Embryonic facial prominence (tissue), 1 donor: Measurements from ENCODE around the gene ATG16L2.
"Not testable (repeated sequence)": the region's sequence is repeated elsewhere in the genome, so short reads cannot be mapped to it uniquely, and the experiment has no call there.

Experiments used
- DNase-seq: peaks from one replicate; pipeline ENCODE4 v3.0.0-alpha.2; 2016; ENCODE audit errors: extremely low spot score

Gene ATG16L2

DNA sequence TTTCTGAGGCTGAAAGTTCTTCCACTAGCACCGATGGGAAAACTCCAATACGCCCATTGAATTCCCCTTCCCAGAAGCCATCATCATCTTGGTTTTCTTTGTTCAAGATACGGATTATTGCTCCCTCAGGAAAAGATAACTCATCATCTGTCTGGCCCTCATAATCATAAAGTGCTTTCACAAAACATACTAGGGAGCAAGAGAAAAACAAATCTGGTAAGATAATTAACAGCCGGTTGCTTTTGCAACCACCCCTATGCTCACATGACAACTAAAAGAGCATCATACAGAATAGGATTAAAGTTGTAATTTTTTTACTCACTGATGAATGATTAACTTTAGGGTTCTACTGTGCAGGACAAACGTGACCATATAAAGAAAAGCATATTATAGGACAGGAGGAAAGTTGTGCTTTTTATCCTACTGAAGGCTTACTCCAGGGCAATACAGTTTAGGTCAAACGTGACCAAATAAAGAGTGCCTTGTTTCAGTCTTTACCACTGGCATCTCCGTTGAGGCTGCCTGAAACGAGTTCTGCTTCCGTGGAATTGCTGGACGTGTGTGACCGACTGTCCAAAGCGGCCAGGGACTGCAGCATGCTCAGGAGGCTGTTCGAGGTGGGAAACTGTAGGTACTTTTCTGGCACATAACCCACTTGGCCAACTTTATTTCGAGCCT is 28.6 kb downstream of the ATG16L2 start:
- no peak for DNase-seq

DNA sequence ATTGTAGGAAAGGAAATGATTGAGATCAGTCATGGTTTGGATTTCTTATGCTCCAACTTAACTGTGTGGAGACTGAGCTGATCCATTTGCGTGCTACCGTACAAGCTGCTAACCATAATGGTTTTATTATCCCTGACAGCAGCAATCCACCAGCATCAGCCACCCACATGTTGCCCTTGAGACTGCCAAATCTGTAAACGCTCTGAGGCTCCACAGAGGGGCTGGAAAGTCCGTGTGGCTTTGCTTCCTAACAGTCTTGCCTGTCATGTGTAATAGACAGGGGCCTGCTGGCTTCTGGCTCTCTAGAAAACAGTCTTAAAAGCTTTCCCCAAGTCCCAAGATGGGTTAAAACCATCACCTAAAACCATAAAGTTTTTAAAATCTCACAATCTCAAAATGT is 30.1 kb downstream of the ATG16L2 start:
- DNase-seq, result peak; percentile 75

DNA sequence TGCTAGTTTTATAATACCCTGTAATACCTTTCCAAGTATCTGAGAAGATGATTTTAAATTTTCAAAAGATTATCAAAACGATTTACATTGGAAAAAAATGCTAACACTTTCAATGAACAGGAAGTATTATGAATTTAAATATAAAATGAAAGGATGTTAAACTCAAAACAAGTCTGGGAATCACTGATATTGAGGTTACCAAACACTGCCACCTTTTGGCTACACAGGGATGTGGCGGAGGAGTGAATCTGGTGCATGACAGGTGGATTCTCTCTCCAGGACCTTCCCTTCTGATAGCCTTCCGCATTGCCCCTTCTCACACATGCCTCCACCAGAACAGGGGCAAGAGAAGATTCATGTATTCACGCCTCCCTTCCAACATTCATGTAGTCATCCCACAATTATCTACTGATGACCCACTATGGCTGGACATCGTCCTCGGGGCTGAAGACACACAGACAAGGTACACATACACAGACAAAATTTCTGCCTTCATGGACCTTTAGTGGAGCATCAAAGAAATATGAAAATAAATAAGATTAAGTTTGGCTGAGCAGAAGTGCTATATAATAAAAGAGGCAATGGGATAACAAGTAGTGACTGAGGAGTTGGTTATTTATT is 34.7 kb downstream of the ATG16L2 start:
- no peak for DNase-seq

DNA sequence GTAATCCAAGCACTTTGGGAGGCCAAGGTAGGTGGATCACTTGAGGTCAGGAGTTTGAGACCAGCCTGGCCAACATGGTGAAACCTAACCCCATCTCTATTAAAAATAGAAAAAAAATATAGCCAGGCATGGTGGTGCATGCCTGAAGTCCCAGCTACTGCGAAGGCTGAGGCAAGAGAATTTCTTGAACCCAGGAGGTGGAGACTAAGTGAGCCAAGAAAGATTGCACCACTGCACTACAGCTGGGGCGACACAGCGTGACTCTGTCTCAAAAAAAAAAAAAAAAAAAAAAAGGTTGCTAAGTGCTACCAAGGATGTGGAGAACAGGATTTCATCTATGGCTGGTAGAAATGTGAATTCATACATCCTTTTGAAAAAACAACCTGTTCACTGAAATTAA is 36.6 kb downstream of the ATG16L2 start:
- DNase-seq, result no peak

DNA sequence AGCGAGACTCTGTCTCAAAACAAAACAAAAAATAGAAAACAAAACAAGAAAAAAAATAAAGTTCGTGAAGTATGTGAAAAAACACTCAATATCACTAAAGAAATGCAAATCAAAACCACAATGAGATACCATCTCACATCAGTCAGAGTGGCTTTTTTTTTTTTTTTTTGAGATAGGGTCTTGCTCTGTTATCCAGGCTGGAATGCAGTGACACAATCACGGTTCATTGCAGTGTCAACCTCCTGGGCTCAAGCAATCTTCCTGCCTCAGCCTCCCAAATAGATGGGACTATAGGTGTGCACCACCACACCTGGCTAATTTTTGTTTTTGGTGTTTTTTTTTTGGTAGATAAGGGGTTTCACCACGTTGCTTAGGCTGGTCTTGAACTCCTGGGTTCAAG is 37.5 kb downstream of the ATG16L2 start:
- DNase-seq, result no peak

DNA sequence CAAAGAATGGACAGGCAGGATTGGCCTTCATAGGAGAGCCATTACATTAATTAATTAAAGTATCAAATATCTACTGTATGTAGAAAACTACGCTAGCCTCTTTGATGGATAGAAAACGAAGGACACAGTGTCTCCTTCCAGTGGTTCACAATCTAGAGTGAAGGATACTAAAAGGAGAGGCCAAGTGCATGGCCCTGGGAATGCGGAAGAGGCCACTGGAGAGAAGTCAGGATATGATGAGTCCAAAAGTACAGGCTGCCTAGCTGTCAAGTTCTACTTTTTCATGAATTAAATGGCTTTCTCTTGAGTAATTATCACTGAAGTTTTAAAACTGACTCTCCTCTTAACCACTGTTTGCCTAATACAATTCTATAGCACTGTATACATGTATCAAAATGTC is 41.9 kb downstream of the ATG16L2 start:
- no peak for DNase-seq

DNA sequence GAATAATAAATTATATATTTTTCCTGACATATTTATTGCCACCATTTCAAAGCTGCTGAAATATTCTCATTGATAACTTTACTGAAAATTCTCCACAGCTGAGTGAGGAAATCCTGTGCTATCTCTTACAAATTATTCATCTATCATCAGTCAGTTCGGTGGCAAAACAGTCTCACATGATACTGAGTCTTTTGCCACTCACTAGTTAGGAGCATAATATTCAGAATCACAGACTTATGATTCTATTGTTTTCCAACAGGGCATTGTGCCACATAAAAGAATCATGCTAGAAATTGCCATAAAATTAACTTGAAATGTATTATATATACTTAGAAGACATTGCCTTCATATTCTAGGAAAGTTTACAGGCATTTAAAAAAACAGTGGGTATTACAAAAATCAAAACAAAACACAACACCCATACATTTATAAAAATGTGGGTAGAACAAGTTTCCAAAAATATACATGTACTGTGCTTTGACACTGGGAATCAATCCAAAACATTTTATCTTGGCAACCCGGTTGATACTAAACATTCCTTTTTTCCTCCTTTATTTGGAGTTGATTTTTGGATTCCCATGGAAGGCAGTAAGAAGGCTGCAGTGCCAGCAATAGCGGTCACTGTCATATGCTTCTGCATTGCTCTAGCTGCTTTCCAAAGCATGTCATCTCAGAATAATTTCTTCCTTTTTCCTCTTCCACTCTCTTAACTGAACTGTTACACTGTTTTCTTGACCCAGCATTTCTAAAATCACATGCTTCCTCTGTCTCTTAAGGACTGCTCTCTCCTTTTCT is 42.5 kb downstream of the ATG16L2 start:
- no peak for DNase-seq

DNA sequence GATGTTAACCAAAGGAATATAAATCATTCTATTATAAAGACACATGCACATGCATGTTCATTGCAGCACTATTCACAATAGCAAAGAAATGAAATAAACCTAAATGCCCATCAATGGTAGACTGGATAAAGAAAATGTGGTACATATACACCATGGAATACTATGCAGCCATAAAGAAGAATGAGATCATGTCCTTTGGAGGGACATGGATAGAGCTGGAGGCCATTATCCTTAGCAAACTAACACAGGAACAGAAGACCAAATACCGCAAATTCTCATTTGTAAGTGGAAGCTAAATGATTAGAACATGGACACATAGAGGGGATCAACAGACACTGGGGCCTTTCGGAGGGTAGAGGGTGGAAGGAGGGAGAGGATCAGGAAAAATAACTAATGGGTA is 44.1 kb downstream of the ATG16L2 start:
- DNase-seq, result not testable (repeated sequence)

DNA sequence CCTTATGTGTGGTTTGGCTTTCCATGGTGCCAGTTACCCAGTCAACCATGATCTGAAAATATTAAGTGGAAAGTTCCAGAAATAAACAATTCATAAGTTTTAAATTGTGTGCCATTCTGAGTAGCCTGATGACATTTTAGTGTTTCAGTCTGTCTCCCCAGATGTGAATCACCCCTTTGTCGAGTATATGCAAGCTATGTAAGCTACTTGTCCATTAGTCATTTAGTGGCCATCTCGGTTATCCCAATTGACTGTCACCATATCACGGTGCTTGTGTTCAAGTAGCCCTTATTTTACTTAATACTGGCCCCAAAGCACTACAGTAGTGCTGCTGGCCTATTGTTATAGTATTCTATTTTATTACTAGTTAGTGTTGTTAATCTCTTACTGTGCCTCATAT is 44.9 kb downstream of the ATG16L2 start:
- DNase-seq, result no peak

DNA sequence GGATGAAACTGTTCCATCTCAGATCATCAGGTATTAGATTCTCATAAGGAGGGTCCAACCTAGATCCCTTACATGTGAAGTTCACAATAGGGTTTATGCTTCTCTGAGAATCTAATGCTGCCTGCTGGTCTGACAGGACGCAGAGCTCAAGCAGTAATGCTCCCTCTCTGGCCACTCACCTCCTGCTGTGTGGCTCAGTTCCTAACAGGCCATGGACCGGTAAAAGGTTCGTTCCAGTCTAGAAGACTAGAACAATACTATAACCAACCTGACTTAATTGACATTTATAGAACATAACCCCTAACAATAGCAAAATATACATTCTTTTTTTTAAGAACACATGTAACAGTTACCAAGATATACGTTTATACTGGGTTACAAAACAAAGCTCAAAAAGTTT is 45.8 kb downstream of the ATG16L2 start:
- no peak for DNase-seq

DNA sequence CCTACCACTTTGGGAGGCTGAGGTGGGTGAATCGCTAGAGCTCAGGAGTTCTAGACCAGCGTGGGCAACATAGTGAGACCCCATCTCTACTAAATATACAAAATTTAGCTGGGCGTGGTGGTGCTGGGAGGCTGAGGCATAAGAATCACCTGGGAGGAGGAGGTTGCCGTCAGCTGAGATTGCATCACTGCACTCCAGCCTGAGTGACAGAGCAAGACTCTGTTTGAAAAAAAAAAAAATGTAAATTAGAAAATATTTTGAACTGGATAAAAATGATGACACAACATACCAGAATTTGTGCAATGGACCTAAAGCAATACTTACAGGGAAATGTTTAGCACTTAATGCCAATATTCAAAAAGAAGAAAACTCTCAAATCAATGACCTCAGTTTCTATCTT is 46.4 kb downstream of the ATG16L2 start:
- DNase-seq, result no peak

DNA sequence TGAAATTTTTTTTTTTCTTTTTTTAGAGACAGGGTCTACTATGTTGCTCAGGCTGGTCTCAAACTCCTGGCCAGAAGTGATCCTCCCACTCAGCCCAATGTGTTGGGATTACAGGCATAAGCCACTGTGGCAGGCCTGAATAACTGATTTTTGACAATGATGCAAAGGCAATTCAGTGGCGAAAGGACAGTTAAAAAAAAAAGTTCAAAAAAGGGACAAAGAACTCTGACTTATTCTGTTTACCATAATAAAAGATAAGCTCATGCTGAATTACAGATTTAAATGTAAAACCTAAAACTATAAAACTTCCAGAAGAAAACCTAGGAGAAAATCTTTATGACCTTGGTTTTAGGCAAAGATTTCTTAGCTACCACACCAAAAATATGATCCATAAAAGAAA is 48.9 kb downstream of the ATG16L2 start:
- DNase-seq, result no peak

DNA sequence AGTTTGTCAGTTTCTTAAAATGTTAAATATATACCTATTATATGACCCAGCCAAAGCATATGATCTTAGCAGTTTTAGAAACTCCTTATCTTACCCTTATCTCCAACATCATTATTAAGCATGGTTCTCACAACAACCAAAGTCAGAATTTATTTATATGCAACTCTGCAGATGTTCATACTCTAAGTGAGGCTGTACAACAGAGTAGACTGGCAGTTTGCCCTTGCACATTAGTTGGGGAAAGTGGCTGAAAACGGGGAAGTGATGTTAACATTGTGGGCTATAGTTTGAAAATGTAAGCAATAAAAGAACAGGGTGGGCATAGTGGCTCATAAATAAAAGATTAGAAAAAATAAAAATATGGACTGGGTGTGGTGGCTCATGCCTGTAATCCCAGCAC is 49.7 kb downstream of the ATG16L2 start:
- DNase-seq, result no peak

DNA sequence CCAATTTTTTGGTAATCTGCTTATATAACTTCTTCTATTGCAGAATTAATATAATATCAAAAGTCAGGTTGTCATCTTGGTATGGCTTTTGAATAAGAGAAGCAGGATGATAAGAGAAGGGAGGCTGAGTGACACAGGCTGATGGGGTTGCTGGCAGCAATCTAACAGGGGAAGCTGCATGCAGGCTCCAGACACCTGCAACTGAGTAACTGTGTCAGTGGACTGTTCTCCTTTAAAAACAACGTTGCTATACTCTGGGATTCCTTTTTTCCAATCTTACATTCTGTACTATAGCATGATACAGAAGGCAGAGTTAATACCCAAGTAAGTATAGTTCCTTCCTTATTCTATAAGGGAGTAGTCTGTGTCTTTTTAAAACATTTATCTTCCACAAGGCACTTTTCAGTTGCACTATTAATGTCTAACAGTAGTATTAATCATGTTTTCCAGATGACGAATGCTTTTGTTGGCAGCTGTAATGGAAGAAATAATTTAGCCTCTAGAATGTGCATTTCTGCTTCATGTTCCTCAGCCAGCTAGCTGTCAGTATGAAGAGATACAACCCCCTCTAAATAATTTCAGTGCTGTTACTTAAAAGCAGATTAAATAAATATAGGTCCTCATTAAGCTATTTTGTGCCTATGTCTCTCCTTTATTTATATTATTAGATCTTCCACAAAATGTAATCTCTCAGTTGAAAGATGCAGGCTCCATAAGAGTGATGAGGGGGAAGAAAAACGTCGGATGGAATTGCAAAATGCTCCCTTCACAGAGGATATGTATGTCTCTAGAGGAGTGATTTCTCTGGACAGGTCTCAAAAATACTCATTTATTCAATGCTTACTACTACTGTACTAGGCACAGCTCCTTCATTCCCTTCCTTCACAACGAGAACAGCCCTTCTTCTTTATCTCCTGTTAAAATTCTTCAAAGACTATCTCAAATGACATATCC is 50.8 kb downstream of the ATG16L2 start:
- peak; percentile 31 for DNase-seq

DNA sequence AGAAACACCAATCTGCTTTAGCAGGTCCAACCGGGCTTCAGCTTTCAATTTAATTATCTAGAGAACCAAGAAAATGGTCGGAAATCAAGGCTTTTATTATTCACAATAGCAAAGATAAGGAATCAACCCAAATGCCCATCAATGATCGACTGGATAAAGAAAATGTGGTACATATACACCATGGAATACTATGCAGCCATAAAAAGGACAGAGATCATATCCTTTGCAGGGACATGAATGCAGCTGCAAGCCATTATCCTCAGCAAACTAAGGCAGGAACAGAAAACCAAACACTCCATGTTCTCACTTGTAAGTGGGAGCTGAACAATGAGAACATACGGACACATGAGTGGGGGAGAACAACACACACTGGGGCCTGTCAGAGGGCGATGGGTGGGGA is 53.8 kb downstream of the ATG16L2 start:
- DNase-seq, result no peak

DNA sequence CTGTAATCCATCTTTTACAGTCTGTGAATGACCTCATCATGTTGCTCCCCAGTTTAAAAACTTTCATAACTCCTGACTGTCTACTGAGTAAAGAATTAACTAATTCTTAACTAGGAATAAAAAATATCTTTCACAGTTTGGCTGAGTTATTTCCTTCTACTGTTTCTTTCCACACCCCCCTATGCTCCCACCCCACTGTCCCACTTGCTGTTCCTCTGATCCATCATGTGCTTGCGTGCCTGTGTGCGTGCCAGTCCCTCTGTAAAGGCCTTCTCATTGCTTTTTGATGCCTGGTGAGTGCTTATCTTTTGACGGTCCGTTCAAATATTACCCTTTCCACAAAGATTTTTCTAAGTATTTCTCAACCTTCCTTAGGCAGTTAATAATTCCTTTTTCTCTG is 55.6 kb downstream of the ATG16L2 start:
- DNase-seq, result no peak

DNA sequence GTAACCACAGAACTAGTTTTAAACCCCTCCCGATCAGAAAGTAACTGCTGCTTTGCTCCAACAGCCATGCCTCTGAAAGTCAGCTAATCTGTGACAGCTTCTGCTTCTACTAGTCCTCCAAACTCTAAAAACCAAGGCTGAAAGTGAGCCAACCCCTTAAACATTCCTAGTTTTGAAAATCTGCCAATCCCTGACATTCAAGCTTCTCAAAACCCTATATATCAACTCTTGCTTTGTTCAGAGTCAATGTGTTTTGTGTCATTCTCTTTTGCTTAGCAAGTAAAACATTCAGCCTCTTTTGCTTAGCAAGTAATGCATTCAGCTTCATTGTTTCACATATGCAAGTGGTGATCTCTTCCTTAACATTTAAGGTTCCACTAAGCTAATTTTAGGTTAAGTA is 56.9 kb downstream of the ATG16L2 start:
- no peak for DNase-seq

DNA sequence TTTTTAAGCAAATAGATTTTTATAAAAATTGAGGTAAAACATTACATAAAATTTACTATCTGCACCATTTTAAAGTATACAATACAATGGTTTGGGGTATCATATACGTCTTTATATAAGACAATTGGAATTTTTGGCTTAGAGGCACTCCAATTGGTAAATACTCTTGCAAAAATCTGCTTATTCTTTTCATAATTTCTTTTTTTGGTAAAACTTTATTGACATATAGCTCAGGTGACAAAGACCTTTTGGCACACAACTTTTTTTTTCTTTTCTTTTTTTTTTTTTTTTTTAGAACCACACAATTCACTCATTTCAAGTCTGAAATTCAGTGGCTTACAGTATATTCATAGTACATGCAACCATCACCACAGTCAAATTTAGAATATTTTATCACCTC is 57.8 kb downstream of the ATG16L2 start:
- DNase-seq, result no peak

DNA sequence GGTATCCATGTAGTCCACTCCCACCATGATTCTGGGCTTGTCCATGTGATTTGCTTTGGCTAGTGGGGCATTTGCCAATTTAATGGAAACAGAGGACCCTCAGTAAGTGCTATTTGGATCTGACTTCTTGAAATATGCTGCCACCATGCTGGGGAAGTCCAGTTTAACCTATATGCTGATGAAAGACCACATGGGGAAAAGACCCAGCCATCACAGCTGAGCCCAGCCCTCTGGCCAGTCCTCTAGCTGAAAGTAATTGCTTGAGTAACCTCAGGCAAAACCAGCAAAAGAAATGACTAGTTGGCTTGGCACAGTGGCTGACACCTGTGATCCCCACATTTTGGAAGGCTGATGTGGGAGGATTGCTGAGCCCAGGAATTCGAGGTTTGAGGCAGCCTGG is 61.5 kb downstream of the ATG16L2 start:
- no peak for DNase-seq

DNA sequence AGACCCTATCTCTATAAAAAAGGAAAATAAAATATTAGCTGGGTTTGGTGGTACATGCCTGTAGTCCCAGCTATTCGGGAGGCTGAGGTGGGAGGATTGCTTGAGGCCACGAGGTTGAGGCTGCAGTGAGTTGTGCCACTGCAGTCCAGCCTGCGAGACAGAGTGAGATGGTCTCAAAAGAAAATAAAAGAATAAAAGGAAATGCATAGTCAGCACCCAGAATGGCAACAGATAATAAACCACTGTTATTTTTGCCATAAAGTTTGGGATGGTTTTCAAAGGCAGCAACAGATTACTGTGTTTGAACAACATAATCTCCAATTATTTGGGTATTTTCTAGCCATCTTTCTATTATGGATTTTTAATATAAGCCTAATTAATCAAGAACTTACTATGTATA is 61.9 kb downstream of the ATG16L2 start:
- no peak for DNase-seq
